ENCODE data around the gene ZNF169.
"Not testable (repeated sequence)": the region's sequence is repeated elsewhere in the genome, so short reads cannot be mapped to it uniquely, and the experiment has no call there.

The ZNF169 gene

GRCh38 chr9:94348754-94349153 is 89.7 kb downstream of the ZNF169 start:
- not testable (repeated sequence) for DNase-seq (ENCODE audit: low read depth)
